Measurements from ENCODE around the gene EHD3. TPM values are rescaled to one million over a fixed set of nuclear protein-coding genes. Genes with fewer than 3 reads are reported as not detected.
A peak's percentile ranks its signal among the peaks of the same experiment; 100 is the strongest.

The EHD3 gene
- total RNA-seq, 1 experiment from 2014 or later, result 1.9 TPM

DNA sequence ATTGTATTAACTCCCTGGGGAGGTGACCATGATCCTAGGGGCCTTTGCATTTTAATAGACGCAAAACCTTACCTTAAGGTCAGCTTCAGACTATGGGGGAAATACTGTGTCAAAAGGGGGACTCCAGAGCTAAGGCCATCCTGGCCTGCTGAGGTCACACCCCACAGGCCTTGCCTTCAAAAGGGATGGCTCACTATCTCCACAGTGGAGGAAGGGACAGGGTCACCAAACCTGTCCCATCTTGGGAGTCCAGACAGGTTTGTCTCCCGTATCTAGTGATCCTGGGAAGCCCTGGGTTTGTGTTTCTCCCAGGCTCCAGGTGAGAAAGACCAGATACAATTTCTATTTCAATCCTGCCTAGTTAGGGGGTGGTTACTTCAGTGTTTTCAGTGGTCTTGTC is 41.6 kb upstream of the EHD3 start:
- H3K4me1 ChIP-seq (replicated peaks; ENCODE audit: insufficient read depth), result peaks cover 18% of the 10 kb centered on the region
- no peaks in the 10 kb centered on the region for H3K79me2 ChIP-seq (ENCODE audit: low read depth)
- DNase-seq, result no peak
- no peak overlapping the region for H3K4me2 ChIP-seq
- no peaks in the 10 kb centered on the region for H3K9me2 ChIP-seq (ENCODE audit: insufficient read depth)
- intact Hi-C loops (cut with micrococcal nuclease; ENCODE audit: unreplicated experiment), result no loop called here
- no peak overlapping the region for H3K27ac ChIP-seq
- no peaks in the 10 kb centered on the region for H3K9me3 ChIP-seq (ENCODE audit: insufficient read depth, low read depth)
- H3K36me3 ChIP-seq (ENCODE audit: low read depth), result no peaks in the 10 kb centered on the region
- H3K27me3 ChIP-seq (ENCODE audit: insufficient read depth, low read depth), result no peaks in the 10 kb centered on the region
- no peaks in the 10 kb centered on the region for H4K20me1 ChIP-seq (ENCODE audit: insufficient read depth)
- no peaks in the 10 kb centered on the region for H3F3A ChIP-seq (ENCODE audit: insufficient read depth, low read depth)
- H2AFZ ChIP-seq, result no peak overlapping the region
- CTCF ChIA-PET, result no interaction called here
- BruUV-seq (replicated peaks), result no TSS peak
- no peak overlapping the region for H3K4me3 ChIP-seq
- POLR2A ChIA-PET (ENCODE audit: unreplicated experiment), result no interaction called here
- TF ChIP-seq EZH2 (IDR thresholded peaks at IDR 0.05; ENCODE audit: low read depth), result no peak

DNA sequence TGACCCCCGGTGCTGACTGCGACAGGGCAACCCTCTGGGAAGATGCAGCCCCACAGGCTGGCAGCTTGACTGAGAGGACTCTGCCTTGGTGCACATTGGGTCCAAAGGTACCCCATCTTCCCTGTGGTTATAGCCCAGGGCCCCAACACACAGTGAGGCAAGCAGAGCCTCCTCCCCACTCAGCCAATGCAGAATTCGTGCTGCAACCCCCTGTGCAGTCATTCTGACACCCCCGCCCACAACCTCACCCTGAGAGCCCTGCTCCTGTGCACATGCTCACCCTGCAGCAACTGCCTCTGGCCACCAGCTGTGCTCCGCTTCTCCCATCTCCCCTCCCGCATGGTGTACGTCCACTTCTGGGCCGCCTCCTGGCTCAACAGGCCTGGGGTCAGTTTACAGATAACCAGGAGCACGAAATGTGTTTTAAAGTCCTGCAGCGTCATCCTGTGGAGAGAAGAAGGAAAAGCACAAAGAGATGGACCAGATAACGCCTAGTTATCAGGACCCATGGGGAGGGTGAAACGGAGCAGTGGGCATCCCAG is 41.0 kb upstream of the EHD3 start:
- no TSS peak for BruUV-seq (replicated peaks)
- peaks cover 22% of the 10 kb centered on the region for H3K4me1 ChIP-seq (replicated peaks; ENCODE audit: insufficient read depth)
- H2AFZ ChIP-seq, result no peak overlapping the region
- H3K4me3 ChIP-seq, result no peak overlapping the region
- no peaks in the 10 kb centered on the region for H3K9me3 ChIP-seq (ENCODE audit: insufficient read depth, low read depth)
- intact Hi-C loops (cut with micrococcal nuclease; ENCODE audit: unreplicated experiment), result no loop called here
- H3K27me3 ChIP-seq (ENCODE audit: insufficient read depth, low read depth), result no peaks in the 10 kb centered on the region
- no peaks in the 10 kb centered on the region for H3K9me2 ChIP-seq (ENCODE audit: insufficient read depth)
- no peak for TF ChIP-seq EZH2 (IDR thresholded peaks at IDR 0.05; ENCODE audit: low read depth)
- H3F3A ChIP-seq (ENCODE audit: insufficient read depth, low read depth), result no peaks in the 10 kb centered on the region
- POLR2A ChIA-PET (ENCODE audit: unreplicated experiment), result no interaction called here
- H4K20me1 ChIP-seq (ENCODE audit: insufficient read depth), result no peaks in the 10 kb centered on the region
- CTCF ChIA-PET, result no interaction called here
- H3K36me3 ChIP-seq (ENCODE audit: low read depth), result no peaks in the 10 kb centered on the region
- no peak for DNase-seq
- H3K4me2 ChIP-seq, result no peak overlapping the region
- no peaks in the 10 kb centered on the region for H3K79me2 ChIP-seq (ENCODE audit: low read depth)
- no peak overlapping the region for H3K27ac ChIP-seq

GRCh38 chr2:31193806-31194205 is 40.1 kb upstream of the EHD3 start:
- Histone ChIP-seq H2AFZ (no peak overlapping the region), H3F3A (ENCODE audit: insufficient read depth, low read depth) (no peaks in the 10 kb centered on the region), H3K9me2 (ENCODE audit: insufficient read depth) (no peaks in the 10 kb centered on the region), H3K36me3 (ENCODE audit: low read depth) (no peaks in the 10 kb centered on the region), H3K27me3 (ENCODE audit: insufficient read depth, low read depth) (no peaks in the 10 kb centered on the region), H3K4me2 (no peak overlapping the region), H3K4me1 (replicated peaks; ENCODE audit: insufficient read depth) (peaks cover 22% of the 10 kb centered on the region), H3K4me3 (no peak overlapping the region), H3K79me2 (ENCODE audit: low read depth) (no peaks in the 10 kb centered on the region), H4K20me1 (ENCODE audit: insufficient read depth) (no peaks in the 10 kb centered on the region), H3K27ac (no peak overlapping the region), H3K9me3 (ENCODE audit: insufficient read depth, low read depth) (no peaks in the 10 kb centered on the region)
- BruUV-seq (replicated peaks), result no TSS peak
- intact Hi-C loops (cut with micrococcal nuclease; ENCODE audit: unreplicated experiment), result no loop called here
- no peak for DNase-seq
- ChIA-PET POLR2A (ENCODE audit: unreplicated experiment) (no interaction called here), CTCF (no interaction called here)
- TF ChIP-seq, protein P1, sequence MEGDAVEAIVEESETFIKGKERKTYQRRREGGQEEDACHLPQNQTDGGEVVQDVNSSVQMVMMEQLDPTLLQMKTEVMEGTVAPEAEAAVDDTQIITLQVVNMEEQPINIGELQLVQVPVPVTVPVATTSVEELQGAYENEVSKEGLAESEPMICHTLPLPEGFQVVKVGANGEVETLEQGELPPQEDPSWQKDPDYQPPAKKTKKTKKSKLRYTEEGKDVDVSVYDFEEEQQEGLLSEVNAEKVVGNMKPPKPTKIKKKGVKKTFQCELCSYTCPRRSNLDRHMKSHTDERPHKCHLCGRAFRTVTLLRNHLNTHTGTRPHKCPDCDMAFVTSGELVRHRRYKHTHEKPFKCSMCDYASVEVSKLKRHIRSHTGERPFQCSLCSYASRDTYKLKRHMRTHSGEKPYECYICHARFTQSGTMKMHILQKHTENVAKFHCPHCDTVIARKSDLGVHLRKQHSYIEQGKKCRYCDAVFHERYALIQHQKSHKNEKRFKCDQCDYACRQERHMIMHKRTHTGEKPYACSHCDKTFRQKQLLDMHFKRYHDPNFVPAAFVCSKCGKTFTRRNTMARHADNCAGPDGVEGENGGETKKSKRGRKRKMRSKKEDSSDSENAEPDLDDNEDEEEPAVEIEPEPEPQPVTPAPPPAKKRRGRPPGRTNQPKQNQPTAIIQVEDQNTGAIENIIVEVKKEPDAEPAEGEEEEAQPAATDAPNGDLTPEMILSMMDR (conservative IDR thresholded peaks at IDR 0.05), result no peak
- TF ChIP-seq EZH2 (IDR thresholded peaks at IDR 0.05; ENCODE audit: low read depth), result no peak

DNA sequence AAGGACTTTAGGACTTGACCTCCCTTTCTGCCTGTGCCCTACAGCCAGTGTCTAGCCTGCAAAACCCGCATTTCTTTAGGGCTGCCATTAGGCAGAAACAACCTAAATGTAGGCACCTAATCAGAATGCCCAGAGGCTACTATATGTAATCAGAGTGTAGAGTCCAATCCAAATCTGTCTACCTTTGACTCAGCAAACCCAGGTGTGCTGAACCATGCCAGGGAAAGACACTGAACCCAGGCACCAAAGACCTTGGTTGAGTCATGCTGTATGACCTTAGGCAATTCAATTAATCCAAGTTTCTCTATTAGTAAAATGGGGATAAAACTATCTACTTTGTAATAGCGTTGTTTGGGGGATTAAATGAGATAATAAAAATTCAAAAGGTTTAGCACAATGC is 37.3 kb upstream of the EHD3 start:
- TF ChIP-seq, protein P1 (conservative IDR thresholded peaks at IDR 0.05), result no peak
- TF ChIP-seq EZH2 (IDR thresholded peaks at IDR 0.05; ENCODE audit: low read depth), result no peak
- CTCF ChIA-PET, result no interaction called here
- Histone ChIP-seq H3K4me1 (replicated peaks; ENCODE audit: insufficient read depth) (peaks cover 22% of the 10 kb centered on the region), H3K27me3 (ENCODE audit: insufficient read depth, low read depth) (no peaks in the 10 kb centered on the region), H3K4me2 (peak overlapping the region; percentile 37), H3K4me3 (no peak overlapping the region), H3K79me2 (ENCODE audit: low read depth) (no peaks in the 10 kb centered on the region), H3K9me3 (ENCODE audit: insufficient read depth, low read depth) (no peaks in the 10 kb centered on the region), H4K20me1 (ENCODE audit: insufficient read depth) (no peaks in the 10 kb centered on the region), H2AFZ (no peak overlapping the region), H3K27ac (peak overlapping the region; percentile 53), H3K9me2 (ENCODE audit: insufficient read depth) (no peaks in the 10 kb centered on the region), H3F3A (ENCODE audit: insufficient read depth, low read depth) (no peaks in the 10 kb centered on the region), H3K36me3 (ENCODE audit: low read depth) (no peaks in the 10 kb centered on the region)
- intact Hi-C loops (cut with micrococcal nuclease; ENCODE audit: unreplicated experiment), result no loop called here
- peak in 1 of 2 experiments; percentile 74 for DNase-seq
- BruUV-seq (replicated peaks), result no TSS peak
- POLR2A ChIA-PET (ENCODE audit: unreplicated experiment), result no interaction called here
